Mucosa of descending colon (tissue), 3 donors: ENCODE measurements around the gene ETV5. TPM values are rescaled to one million over a fixed set of nuclear protein-coding genes. Genes with fewer than 3 reads are reported as not detected.
A peak's percentile ranks its signal among the peaks of the same experiment; 100 is the strongest.

Experiments
- ATAC-seq: fragments of 200-7000 bp; cut with Tn5 transposase; one replicate; pipeline ENCODE4 v1.9.1; 2020; ENCODE audit warnings: mild to moderate bottlenecking, moderate library complexity
- DNase-seq, 3 donors: peaks; one replicate each; pipeline ENCODE4 v3.0.0-alpha.2; 2020
- H3K36me3 ChIP-seq: fragments of 200-600 bp; one replicate; pipeline ENCODE4 v1.8.0; 2021; ENCODE audit warnings: low read depth, mild to moderate bottlenecking
- H3K4me1 ChIP-seq: fragments of 200-600 bp; one replicate; pipeline ENCODE4 v1.8.0; 2021; ENCODE audit warnings: low read depth, mild to moderate bottlenecking
- H3K4me3 ChIP-seq: fragments of 200-600 bp; one replicate; pipeline ENCODE4 v1.8.0; 2021; ENCODE audit warnings: mild to moderate bottlenecking
- H3K9me3 ChIP-seq: fragments of 200-600 bp; one replicate; pipeline ENCODE4 v1.8.0; 2021; ENCODE audit warnings: mild to moderate bottlenecking
- CTCF ChIP-seq: fragments of 200-600 bp; IDR thresholded peaks from one replicate; pipeline ENCODE4 v1.8.0; 2022; ENCODE audit warnings: antibody characterized with exemption, mild to moderate bottlenecking
- intact Hi-C, 2 donors: fragments of 100-400 bp; cut with DNase I in 1 of 2; cut with micrococcal nuclease in 1 of 2; formaldehyde crosslinking; loops; one replicate each; pipeline versions ENCODE4 v1.11.0 to v1.11.1; 2022; cut with DNase I, micrococcal nuclease
- total RNA-seq, 3 donors: library from RNA; stranded (reverse); fragmentation: NEBNext Ultra II Directional in 2 of 3; extraction: Animal tissue kit (Norgen Biotek cat#: 25700) in 2 of 3; gene quantifications; one replicate each; pipeline versions ENCODE4 v1.2.1 to v1.2.4, GENCODE V29; 2021 to 2023
- donor health status: DM: no; HTN: no; CAD: no; lungs with moderate emphysema.
- donor health status: DM: no; HTN: no; CAD: no.
- donor health status: DM: no; HTN: yes; CAD: no.

The ETV5 gene
- total RNA-seq, 3 donors from 2014 or later = 3.3 to 10.2 (median 9.2) TPM

- peaks cover 30% of the 10 kb centered on the region for H3K4me1 ChIP-seq
- H3K4me3 ChIP-seq = no peak overlapping the region
- DNase-seq (peak; percentile 59 to 70 (median 63)), ATAC-seq (no peak)
- H3K9me3 ChIP-seq = no peaks in the 10 kb centered on the region
- intact Hi-C loops = no loop called here
- TF ChIP-seq CTCF = no peak
- H3K36me3 ChIP-seq = peaks cover 6% of the 10 kb centered on the region
These were observed 1.4 kb downstream of the ETV5 start for GRCh38 chr3:186107215-186108105.

- DNase-seq (no peak), ATAC-seq (no peak)
- Histone ChIP-seq H3K36me3 (peaks cover 6% of the 10 kb centered on the region), H3K4me3 (no peak overlapping the region), H3K9me3 (no peaks in the 10 kb centered on the region), H3K4me1 (peaks cover 27% of the 10 kb centered on the region)
- no peak for TF ChIP-seq CTCF
- intact Hi-C loops = no loop called here
These were observed 3.3 kb downstream of the ETV5 start for GRCh38 chr3:186105543-186105942.

- no peak overlapping the region for H3K4me3 ChIP-seq
- ATAC-seq = no peak
- no peak for DNase-seq
- TF ChIP-seq CTCF = no peak
- no peaks in the 10 kb centered on the region for H3K9me3 ChIP-seq
- H3K4me1 ChIP-seq = peaks cover 14% of the 10 kb centered on the region
- intact Hi-C loops = no loop called here
- no peaks in the 10 kb centered on the region for H3K36me3 ChIP-seq
These were observed 6.2 kb downstream of the ETV5 start for GRCh38 chr3:186102687-186103086.

GRCh38 chr3:186100398-186100797, 8.5 kb downstream of the ETV5 start:
- Histone ChIP-seq H3K36me3 (no peaks in the 10 kb centered on the region), H3K9me3 (no peaks in the 10 kb centered on the region), H3K4me1 (peaks cover 15% of the 10 kb centered on the region), H3K4me3 (no peak overlapping the region)
- ATAC-seq = no peak
- DNase-seq = no peak
- TF ChIP-seq CTCF = no peak
- intact Hi-C loops = no loop called here

- no peak for ATAC-seq
- intact Hi-C loops = no loop called here
- H3K36me3 ChIP-seq = no peaks in the 10 kb centered on the region
- peaks cover 15% of the 10 kb centered on the region for H3K4me1 ChIP-seq
- DNase-seq = peak in 1 of 3 donors; percentile 40
- TF ChIP-seq CTCF = no peak
- no peak overlapping the region for H3K4me3 ChIP-seq
- no peaks in the 10 kb centered on the region for H3K9me3 ChIP-seq
These were observed 9.7 kb downstream of the ETV5 start for GRCh38 chr3:186099178-186099577.
